BJ (cell line): Measurements from ENCODE around the gene JSRP1. TPM values are rescaled to one million over a fixed set of nuclear protein-coding genes. Genes with fewer than 3 reads are reported as not detected.

ENCODE experiments used
- CTCF ChIA-PET: fragments of 350-600 bp; formaldehyde crosslinking; extraction: SDS; loops from one replicate; lab custom pipeline; 2021; ENCODE audit warnings: antibody characterized with exemption, inconsistent platforms; lab: Yijun Ruan, JAX
- POLR2A ChIA-PET: fragments of 300-600 bp; sonication (Branson Sonifier 250); formaldehyde crosslinking; extraction: SDS; loops from one replicate; lab custom pipeline; 2021; ENCODE audit warnings: antibody characterized with exemption; lab: Charles Lee
- DNase-seq: peaks from one replicate; pipeline ENCODE4 v3.0.0-alpha.2; 2011; ENCODE audit warnings: low read depth
- H3K27me3 ChIP-seq: 2 replicates; pipeline ENCODE4 v1.6.0; 2011; ENCODE audit warnings: low read length; ENCODE audit not compliant: control insufficient read depth, insufficient read depth
- H3K36me3 ChIP-seq: 2 replicates; pipeline ENCODE4 v1.5.1; 2011; ENCODE audit warnings: low read length; ENCODE audit not compliant: control insufficient read depth, insufficient read depth
- H3K4me3 ChIP-seq: 2 replicates; pipeline ENCODE4 v1.5.1; 2011; ENCODE audit warnings: low read depth, mild to moderate bottlenecking, control low read depth, low read length
- polyA plus RNA-seq: library from polyadenylated mRNA; depleted of rRNA; stranded (reverse); fragments of >200 nt; gene quantifications from 2 replicates; pipeline ENCODE4 v1.2.3, GENCODE V29; 2011
- TF ChIP-seq, protein P1 (sequence below): IDR thresholded peaks from 2 replicates; pipeline ENCODE4 v1.5.1; 2011; ENCODE audit warnings: low read depth, mild to moderate bottlenecking, control low read depth, inconsistent platforms, low read length, moderate library complexity; ENCODE audit not compliant: insufficient read depth

The JSRP1 gene
- polyA plus RNA-seq, 1 experiment: not detected

DNA sequence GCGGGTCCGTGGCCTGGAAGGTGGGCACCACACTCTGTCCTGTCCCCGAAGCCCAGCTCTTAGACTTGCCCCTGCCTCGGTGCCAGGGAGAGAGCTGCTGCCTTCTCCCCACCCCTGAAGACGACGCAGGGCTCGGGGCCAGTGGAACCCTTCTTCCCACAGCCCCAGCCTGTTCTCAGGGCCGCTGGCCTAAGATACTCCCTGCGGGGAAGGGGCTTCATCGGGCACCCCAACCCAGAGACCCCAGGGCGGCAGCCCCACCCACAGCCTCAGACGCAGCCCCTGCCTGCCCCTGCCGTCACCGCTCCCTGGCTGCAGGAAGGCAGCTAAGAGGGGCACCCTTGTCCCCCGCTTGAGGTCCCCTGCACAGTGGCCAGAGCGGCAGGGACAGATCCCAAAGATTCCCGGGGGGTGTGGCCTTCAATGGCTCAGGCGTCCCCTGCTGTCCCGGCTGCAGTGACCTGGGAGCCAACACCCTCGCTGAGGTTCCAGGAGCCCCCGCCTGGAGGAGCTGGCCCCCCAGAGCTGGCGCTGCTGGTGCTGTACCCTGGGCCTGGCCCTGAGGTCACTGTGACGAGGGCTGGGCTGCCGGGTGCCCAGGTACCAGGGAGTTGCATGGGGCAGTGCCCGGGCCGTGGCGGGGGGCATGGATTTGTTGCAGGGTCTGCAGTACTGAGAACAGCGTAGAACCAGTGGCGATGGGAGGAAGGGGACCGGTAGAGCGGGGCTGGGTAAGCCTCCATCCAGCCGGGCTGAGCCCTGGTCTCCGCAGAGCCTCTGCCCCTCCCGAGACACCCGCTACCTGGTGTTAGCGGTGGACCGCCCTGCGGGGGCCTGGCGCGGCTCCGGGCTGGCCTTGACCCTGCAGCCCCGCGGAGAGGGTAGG is 6.1 kb downstream of the JSRP1 start:
- DNase-seq: no peak
- Histone ChIP-seq H3K36me3 (peaks cover 29% of the 10 kb centered on the region), H3K27me3 (peaks cover 14% of the 10 kb centered on the region), H3K4me3 (no peak overlapping the region)
- TF ChIP-seq, protein P1, sequence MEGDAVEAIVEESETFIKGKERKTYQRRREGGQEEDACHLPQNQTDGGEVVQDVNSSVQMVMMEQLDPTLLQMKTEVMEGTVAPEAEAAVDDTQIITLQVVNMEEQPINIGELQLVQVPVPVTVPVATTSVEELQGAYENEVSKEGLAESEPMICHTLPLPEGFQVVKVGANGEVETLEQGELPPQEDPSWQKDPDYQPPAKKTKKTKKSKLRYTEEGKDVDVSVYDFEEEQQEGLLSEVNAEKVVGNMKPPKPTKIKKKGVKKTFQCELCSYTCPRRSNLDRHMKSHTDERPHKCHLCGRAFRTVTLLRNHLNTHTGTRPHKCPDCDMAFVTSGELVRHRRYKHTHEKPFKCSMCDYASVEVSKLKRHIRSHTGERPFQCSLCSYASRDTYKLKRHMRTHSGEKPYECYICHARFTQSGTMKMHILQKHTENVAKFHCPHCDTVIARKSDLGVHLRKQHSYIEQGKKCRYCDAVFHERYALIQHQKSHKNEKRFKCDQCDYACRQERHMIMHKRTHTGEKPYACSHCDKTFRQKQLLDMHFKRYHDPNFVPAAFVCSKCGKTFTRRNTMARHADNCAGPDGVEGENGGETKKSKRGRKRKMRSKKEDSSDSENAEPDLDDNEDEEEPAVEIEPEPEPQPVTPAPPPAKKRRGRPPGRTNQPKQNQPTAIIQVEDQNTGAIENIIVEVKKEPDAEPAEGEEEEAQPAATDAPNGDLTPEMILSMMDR: no peak
- CTCF ChIA-PET: interaction anchor here (0.8 kb wide), 1 partner anchor 143 kb away, joined by 3 read pairs; no protein-coding TSS in a partner anchor
- POLR2A ChIA-PET: no interaction called here

DNA sequence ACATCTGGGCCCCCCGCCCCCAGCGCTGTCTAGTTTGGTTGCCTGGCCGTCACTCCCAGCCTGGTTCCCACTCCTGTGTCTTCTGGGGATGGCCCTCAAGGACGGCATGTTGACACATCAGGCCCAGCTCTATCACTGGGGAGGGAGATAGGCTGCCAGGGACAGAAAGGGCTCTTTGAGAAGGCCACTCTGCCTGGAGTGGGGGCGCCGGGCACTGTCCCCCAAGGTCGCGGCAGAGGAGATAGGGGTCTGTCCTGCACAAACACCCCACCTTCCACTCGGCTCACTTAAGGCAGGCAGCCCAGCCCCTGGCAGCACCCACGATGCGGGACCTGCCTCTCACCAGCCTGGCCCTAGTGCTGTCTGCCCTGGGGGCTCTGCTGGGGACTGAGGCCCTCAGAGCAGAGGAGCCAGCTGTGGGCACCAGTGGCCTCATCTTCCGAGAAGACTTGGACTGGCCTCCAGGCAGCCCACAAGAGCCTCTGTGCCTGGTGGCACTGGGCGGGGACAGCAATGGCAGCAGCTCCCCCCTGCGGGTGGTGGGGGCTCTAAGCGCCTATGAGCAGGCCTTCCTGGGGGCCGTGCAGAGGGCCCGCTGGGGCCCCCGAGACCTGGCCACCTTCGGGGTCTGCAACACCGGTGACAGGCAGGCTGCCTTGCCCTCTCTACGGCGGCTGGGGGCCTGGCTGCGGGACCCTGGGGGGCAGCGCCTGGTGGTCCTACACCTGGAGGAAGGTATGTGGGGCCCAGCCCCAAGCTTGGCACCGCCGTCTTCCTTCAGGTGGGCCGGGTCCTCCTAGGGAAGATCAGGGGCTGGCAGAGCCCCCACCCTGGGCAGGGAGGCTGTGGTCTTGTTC is 7.0 kb downstream of the JSRP1 start, which contains the start of gene AMH:
AMH (plus strand) TSS at position 314 of the 857 bp plus-strand sequence; CDS start at position 324, 10 bp downstream.
- ChIA-PET CTCF (interaction anchor here (0.8 kb wide), 1 partner anchor 144 kb away, joined by 3 read pairs; no protein-coding TSS in a partner anchor), POLR2A (no interaction called here)
- no peak within 1 kb of the TSS for H3K4me3 ChIP-seq
- TF ChIP-seq, protein P1: no peak
- peaks cover 35% of the 10 kb centered on the region for H3K36me3 ChIP-seq
- peaks cover 14% of the 10 kb centered on the region for H3K27me3 ChIP-seq
- DNase-seq: no peak

DNA sequence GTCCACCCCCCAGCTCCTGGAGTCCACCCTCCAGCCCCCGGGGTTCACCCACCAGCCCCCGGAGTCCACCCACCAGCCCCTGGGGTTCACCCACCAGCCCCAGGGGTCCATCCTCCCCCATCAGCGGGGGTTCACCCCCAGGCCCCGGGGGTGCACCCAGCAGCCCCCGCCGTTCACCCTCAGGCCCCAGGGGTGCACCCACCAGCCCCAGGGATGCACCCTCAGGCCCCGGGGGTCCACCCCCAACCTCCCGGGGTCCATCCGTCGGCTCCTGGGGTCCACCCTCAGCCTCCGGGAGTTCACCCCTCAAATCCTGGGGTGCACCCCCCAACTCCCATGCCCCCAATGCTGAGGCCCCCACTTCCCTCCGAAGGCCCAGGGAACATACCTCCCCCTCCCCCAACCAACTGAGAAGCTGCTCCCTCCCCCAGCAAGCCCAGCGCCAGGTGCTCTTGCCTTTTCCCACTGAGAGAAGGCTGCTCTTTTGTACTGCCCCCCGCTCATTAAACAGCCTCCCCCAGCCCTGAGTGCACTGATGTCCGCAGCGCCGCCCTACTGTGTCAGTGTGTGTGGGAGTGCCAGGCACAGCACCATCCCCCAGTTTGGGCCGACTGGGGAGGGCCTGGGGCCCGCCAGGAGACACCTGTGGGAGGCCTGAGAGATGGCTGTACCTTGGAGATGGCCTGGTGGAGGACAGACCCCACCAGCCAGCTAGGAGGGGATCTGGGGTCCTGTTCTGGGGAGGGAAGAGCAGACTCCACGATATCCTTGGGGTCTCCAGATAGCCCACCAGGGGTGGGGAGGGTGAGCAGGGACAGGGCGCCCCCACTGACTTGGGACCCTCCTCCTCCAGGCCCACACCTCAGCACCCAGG is 7.8 kb downstream of the JSRP1 start:
- POLR2A ChIA-PET: no interaction called here
- CTCF ChIA-PET: interaction anchor here (0.7 to 1.1 kb wide), 2 partner anchors 14 to 71 kb away, joined by 3 to 4 read pairs; no protein-coding TSS in a partner anchor
- TF ChIP-seq, protein P1: no peak
- DNase-seq: no peak
- Histone ChIP-seq H3K36me3 (peaks cover 43% of the 10 kb centered on the region), H3K27me3 (peaks cover 12% of the 10 kb centered on the region), H3K4me3 (no peak overlapping the region)

DNA sequence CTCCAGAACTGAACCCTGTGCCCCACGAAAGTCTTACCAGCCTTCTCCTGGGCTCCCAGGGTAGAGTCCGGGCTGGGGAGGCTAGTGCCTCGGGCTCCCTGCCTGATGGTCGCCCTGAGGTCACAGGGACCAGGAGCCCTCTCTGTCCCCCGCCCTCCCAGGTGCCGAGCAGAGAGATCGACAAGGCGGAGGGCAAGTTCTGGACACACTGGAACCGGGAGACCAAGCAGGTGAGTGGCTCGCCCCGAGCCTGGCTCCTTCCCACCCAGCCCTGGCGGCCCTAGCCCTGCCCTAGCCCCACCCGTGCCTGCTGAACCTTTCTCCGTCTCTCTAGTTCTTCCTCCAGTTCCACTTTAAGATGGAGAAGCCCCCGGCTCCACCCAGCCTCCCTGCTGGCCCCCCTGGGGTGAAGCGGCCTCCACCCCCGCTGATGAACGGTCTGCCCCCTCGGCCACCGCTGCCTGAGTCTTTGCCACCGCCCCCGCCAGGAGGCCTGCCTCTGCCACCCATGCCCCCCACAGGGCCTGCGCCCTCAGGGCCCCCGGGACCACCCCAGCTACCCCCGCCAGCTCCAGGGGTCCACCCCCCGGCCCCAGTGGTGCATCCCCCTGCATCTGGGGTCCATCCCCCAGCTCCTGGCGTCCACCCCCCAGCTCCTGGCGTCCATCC is 8.7 kb downstream of the JSRP1 start:
- Histone ChIP-seq H3K27me3 (peaks cover 4% of the 10 kb centered on the region; the same call in 1 of the 2 replicates), H3K36me3 (peaks cover 44% of the 10 kb centered on the region), H3K4me3 (no peak overlapping the region)
- ChIA-PET POLR2A (no interaction called here), CTCF (interaction anchor here (0.7 to 1.1 kb wide), 2 partner anchors 14 to 72 kb away, joined by 3 to 4 read pairs; no protein-coding TSS in a partner anchor)
- no peak for DNase-seq
- TF ChIP-seq, protein P1: no peak
